AG20443 (cell line): ENCODE results near the gene COL28A1.
A peak's percentile ranks its signal among the peaks of the same experiment; 100 is the strongest.
"Not testable (repeated sequence)": the region's sequence is repeated elsewhere in the genome, so short reads cannot be mapped to it uniquely, and the experiment has no call there.

Experiments
- DNase-seq: peaks from one replicate; pipeline ENCODE4 v3.0.0; 2012; ENCODE audit warnings: low spot score, mixed read lengths

Gene COL28A1

GRCh38 chr7:7561591-7561990 lies 25.9 kb upstream of the COL28A1 start:
- DNase-seq, result not testable (repeated sequence)

GRCh38 chr7:7557252-7557651 lies 21.6 kb upstream of the COL28A1 start:
- no peak for DNase-seq

- DNase-seq, result no peak
Measured at GRCh38 chr7:7556852-7557251, 21.2 kb upstream of the COL28A1 start.

- DNase-seq, result peak; percentile 22
Measured at GRCh38 chr7:7554649-7555575, 19.2 kb upstream of the COL28A1 start.

- DNase-seq, result peak; percentile 71
Measured at GRCh38 chr7:7554021-7554432, 18.4 kb upstream of the COL28A1 start.

- DNase-seq, result no peak
Measured at GRCh38 chr7:7553386-7553785, 17.7 kb upstream of the COL28A1 start.

- DNase-seq, result no peak
Measured at GRCh38 chr7:7552199-7552598, 16.5 kb upstream of the COL28A1 start.

- DNase-seq, result no peak
Measured at GRCh38 chr7:7550663-7551062, 15.0 kb upstream of the COL28A1 start.

- no peak for DNase-seq
Measured at GRCh38 chr7:7548407-7548806, 12.7 kb upstream of the COL28A1 start.

GRCh38 chr7:7542251-7542835 lies 6.7 kb upstream of the COL28A1 start:
- no peak for DNase-seq

GRCh38 chr7:7539711-7540110 lies 4.0 kb upstream of the COL28A1 start:
- no peak for DNase-seq

- DNase-seq, result no peak
Measured at GRCh38 chr7:7539152-7539551, 3.5 kb upstream of the COL28A1 start.

- DNase-seq, result no peak
Measured at GRCh38 chr7:7537711-7538110, 2.0 kb upstream of the COL28A1 start.

GRCh38 chr7:7536396-7537019 lies 835 bp upstream of the COL28A1 start:
- DNase-seq, result no peak

- DNase-seq, result no peak
Measured at GRCh38 chr7:7533831-7534430, 1.7 kb downstream of the COL28A1 start.

GRCh38 chr7:7529328-7529727 lies 6.3 kb downstream of the COL28A1 start:
- DNase-seq, result no peak

- DNase-seq, result no peak
Measured at GRCh38 chr7:7527047-7527446, 8.6 kb downstream of the COL28A1 start.

GRCh38 chr7:7526006-7526405 lies 9.7 kb downstream of the COL28A1 start:
- DNase-seq, result no peak

- no peak for DNase-seq
Measured at GRCh38 chr7:7524121-7524520, 11.6 kb downstream of the COL28A1 start.

- DNase-seq, result no peak
Measured at GRCh38 chr7:7522421-7522820, 13.3 kb downstream of the COL28A1 start.

GRCh38 chr7:7521259-7521658 lies 14.4 kb downstream of the COL28A1 start:
- no peak for DNase-seq

- DNase-seq, result no peak
Measured at GRCh38 chr7:7519528-7519927, 16.1 kb downstream of the COL28A1 start.

GRCh38 chr7:7519056-7519455 lies 16.6 kb downstream of the COL28A1 start:
- no peak for DNase-seq
